Measurements from ENCODE around the gene ICAM4. TPM values are rescaled to one million over a fixed set of nuclear protein-coding genes. Genes with fewer than 3 reads are reported as not detected.

The ICAM4 gene
- total RNA-seq, 1 donor from 2014 or later = 0.20 TPM

- Mint-ChIP-seq H3K27ac (ENCODE audit: unreplicated experiment) (no peak overlapping the region), H3K4me3 (ENCODE audit: unreplicated experiment) (no peak overlapping the region), H3K9me3 (ENCODE audit: unreplicated experiment) (no peaks in the 10 kb centered on the region), H3K27me3 (ENCODE audit: low read depth, unreplicated experiment) (no peaks in the 10 kb centered on the region), H3K36me3 (ENCODE audit: low read depth, unreplicated experiment) (peaks cover 16% of the 10 kb centered on the region), H3K4me1 (ENCODE audit: low read depth, unreplicated experiment) (peaks cover 4% of the 10 kb centered on the region)
- Histone ChIP-seq H4K20me1 (ENCODE audit: insufficient read depth, low read length) (peaks cover 14% of the 10 kb centered on the region), H3K9ac (ENCODE audit: low read length) (no peak overlapping the region), H3K4me1 (ENCODE audit: insufficient read depth, low read length) (no peaks in the 10 kb centered on the region), H3K79me2 (ENCODE audit: insufficient read depth, low read length) (no peaks in the 10 kb centered on the region), H3K27me3 (ENCODE audit: insufficient read depth, low read length) (no peaks in the 10 kb centered on the region), H3K4me2 (ENCODE audit: low read length) (no peak overlapping the region), H2AFZ (ENCODE audit: low read depth, low read length) (no peak overlapping the region), H3K9me3 (ENCODE audit: insufficient read depth, low read depth, low read length) (no peaks in the 10 kb centered on the region), H3K27ac (ENCODE audit: low read depth, low read length) (no peak overlapping the region), H3K36me3 (ENCODE audit: insufficient read depth, low read length) (peaks cover 21% of the 10 kb centered on the region), H3K4me3 (ENCODE audit: insufficient read depth, low read depth, low read length) (no peak overlapping the region)
- DNase-seq (ENCODE audit: low read depth) = no peak
- FAIRE-seq = no peak
- TF ChIP-seq EZH2 (IDR thresholded peaks at IDR 0.05; ENCODE audit: insufficient read depth, low read length) = no peak
- TF ChIP-seq CTCF (IDR thresholded peaks at IDR 0.05; ENCODE audit: insufficient read depth, low read depth, low read length) = no peak
Measured at GRCh38 chr19:10320602-10321416, 34.1 kb downstream of the ICAM4 start.

- no peaks in the 10 kb centered on the region for H3K79me2 ChIP-seq (ENCODE audit: insufficient read depth, low read length)
- H3K4me1 ChIP-seq (ENCODE audit: insufficient read depth, low read length) = no peaks in the 10 kb centered on the region
- H3K9me3 ChIP-seq (ENCODE audit: insufficient read depth, low read depth, low read length) = no peaks in the 10 kb centered on the region
- DNase-seq (ENCODE audit: low read depth) (no peak), FAIRE-seq (no peak)
- Mint-ChIP-seq H3K36me3 (ENCODE audit: low read depth, unreplicated experiment) (peaks cover 14% of the 10 kb centered on the region), H3K27me3 (ENCODE audit: low read depth, unreplicated experiment) (no peaks in the 10 kb centered on the region), H3K4me3 (ENCODE audit: unreplicated experiment) (no peak overlapping the region), H3K4me1 (ENCODE audit: low read depth, unreplicated experiment) (no peaks in the 10 kb centered on the region), H3K27ac (ENCODE audit: unreplicated experiment) (no peak overlapping the region), H3K9me3 (ENCODE audit: unreplicated experiment) (no peaks in the 10 kb centered on the region)
- H3K27ac ChIP-seq (ENCODE audit: low read depth, low read length) = no peak overlapping the region
- peaks cover 17% of the 10 kb centered on the region for H4K20me1 ChIP-seq (ENCODE audit: insufficient read depth, low read length)
- no peaks in the 10 kb centered on the region for H3K27me3 ChIP-seq (ENCODE audit: insufficient read depth, low read length)
- H3K9ac ChIP-seq (ENCODE audit: low read length) = no peak overlapping the region
- H3K4me2 ChIP-seq (ENCODE audit: low read length) = no peak overlapping the region
- H2AFZ ChIP-seq (ENCODE audit: low read depth, low read length) = no peak overlapping the region
- peaks cover 21% of the 10 kb centered on the region for H3K36me3 ChIP-seq (ENCODE audit: insufficient read depth, low read length)
- no peak overlapping the region for H3K4me3 ChIP-seq (ENCODE audit: insufficient read depth, low read depth, low read length)
- TF ChIP-seq EZH2 (IDR thresholded peaks at IDR 0.05; ENCODE audit: insufficient read depth, low read length) = no peak
Measured at GRCh38 chr19:10321417-10321797, 34.7 kb downstream of the ICAM4 start.

- H3K9ac ChIP-seq (ENCODE audit: low read length) = no peak overlapping the region
- FAIRE-seq (no peak), DNase-seq (ENCODE audit: low read depth) (no peak)
- Mint-ChIP-seq H3K27me3 (ENCODE audit: low read depth, unreplicated experiment) (no peaks in the 10 kb centered on the region), H3K4me1 (ENCODE audit: low read depth, unreplicated experiment) (no peaks in the 10 kb centered on the region), H3K9me3 (ENCODE audit: unreplicated experiment) (no peaks in the 10 kb centered on the region), H3K36me3 (ENCODE audit: low read depth, unreplicated experiment) (peaks cover 14% of the 10 kb centered on the region), H3K4me3 (ENCODE audit: unreplicated experiment) (no peak overlapping the region), H3K27ac (ENCODE audit: unreplicated experiment) (no peak overlapping the region)
- no peak for TF ChIP-seq CTCF (IDR thresholded peaks at IDR 0.05; ENCODE audit: insufficient read depth, low read depth, low read length)
- TF ChIP-seq EZH2 (IDR thresholded peaks at IDR 0.05; ENCODE audit: insufficient read depth, low read length) = no peak
- no peak overlapping the region for H3K27ac ChIP-seq (ENCODE audit: low read depth, low read length)
- H2AFZ ChIP-seq (ENCODE audit: low read depth, low read length) = no peak overlapping the region
- no peaks in the 10 kb centered on the region for H3K9me3 ChIP-seq (ENCODE audit: insufficient read depth, low read depth, low read length)
- H3K4me2 ChIP-seq (ENCODE audit: low read length) = no peak overlapping the region
- peaks cover 22% of the 10 kb centered on the region for H4K20me1 ChIP-seq (ENCODE audit: insufficient read depth, low read length)
- peaks cover 3% of the 10 kb centered on the region for H3K79me2 ChIP-seq (ENCODE audit: insufficient read depth, low read length)
- H3K36me3 ChIP-seq (ENCODE audit: insufficient read depth, low read length) = peaks cover 23% of the 10 kb centered on the region
- no peaks in the 10 kb centered on the region for H3K4me1 ChIP-seq (ENCODE audit: insufficient read depth, low read length)
- H3K27me3 ChIP-seq (ENCODE audit: insufficient read depth, low read length) = no peaks in the 10 kb centered on the region
- no peak overlapping the region for H3K4me3 ChIP-seq (ENCODE audit: insufficient read depth, low read depth, low read length)
Measured at GRCh38 chr19:10321874-10322835, 35.4 kb downstream of the ICAM4 start.

Data from astrocyte (in vitro differentiated cells and primary cell).